H1 (cell line): ENCODE measurements around the gene CUX1. TPM values are rescaled to one million over a fixed set of nuclear protein-coding genes. Genes with fewer than 3 reads are reported as not detected.

Experiments used
- CTCF ChIA-PET: fragments of 300-600 bp; sonication (Branson Sonifier 250); formaldehyde crosslinking; loops from one replicate; lab custom pipeline; 2021; ENCODE audit not compliant: partially characterized antibody; lab: Charles Lee
- POLR2A ChIA-PET: fragments of 300-600 bp; sonication (Branson Sonifier 250); formaldehyde crosslinking; loops from one replicate; lab custom pipeline; 2021; ENCODE audit warnings: inconsistent platforms; ENCODE audit not compliant: partially characterized antibody; lab: Charles Lee
- DNase-seq, 2 experiments: peaks; one replicate each; pipeline versions ENCODE4 v3.0.0 to v3.0.0-alpha.2; 2010 to 2022; ENCODE audit warnings: low spot score in 2 of 2, low read depth in 1 of 2, mixed read lengths in 1 of 2
- FAIRE-seq: peaks from 2 replicates; lab custom pipeline; 2011; peaks lifted over from hg19 to GRCh38; lab: Jason Lieb, UNC
- H2AFZ ChIP-seq: 2 replicates; pipeline ENCODE4 v1.8.1; 2012; ENCODE audit warnings: low read length, inconsistent platforms
- H2AK5ac ChIP-seq: 2 replicates; pipeline ENCODE4 v1.6.1; 2013; ENCODE audit warnings: low read depth, low read length
- H2BK120ac ChIP-seq: replicated peaks from 2 replicates; pipeline ENCODE3; 2013; ENCODE audit warnings: low read depth, low read length, inconsistent platforms
- H2BK12ac ChIP-seq: 2 replicates; pipeline ENCODE4 v1.6.1; 2013; ENCODE audit warnings: low read depth, low read length
- H2BK15ac ChIP-seq: 2 replicates; pipeline ENCODE4 v1.6.1; 2013; ENCODE audit warnings: low read length
- H2BK20ac ChIP-seq: 2 replicates; pipeline ENCODE4 v1.6.1; 2013; ENCODE audit warnings: low read length
- H2BK5ac ChIP-seq: 2 replicates; pipeline ENCODE4 v1.6.1; 2013; ENCODE audit warnings: low read depth, low read length
- H3K14ac ChIP-seq: 2 replicates; pipeline ENCODE4 v1.6.1; 2013; ENCODE audit warnings: inconsistent platforms; ENCODE audit not compliant: insufficient read length
- H3K18ac ChIP-seq: 2 replicates; pipeline ENCODE4 v1.6.1; 2013; ENCODE audit warnings: low read length; ENCODE audit errors: extremely low read depth
- H3K23ac ChIP-seq: 2 replicates; pipeline ENCODE4 v1.6.1; 2013; ENCODE audit warnings: inconsistent platforms; ENCODE audit not compliant: insufficient read length
- H3K23me2 ChIP-seq: 2 replicates; pipeline ENCODE4 v1.6.1; 2013; ENCODE audit warnings: low read depth, low read length
- H3K27ac ChIP-seq: 2 replicates; pipeline ENCODE4 v1.6.1; 2011; ENCODE audit warnings: low read depth, low read length, inconsistent platforms
- H3K27me3 ChIP-seq, 4 experiments: replicated peaks in 1 of 4; 1 replicate in 1 of 4; 2 replicates in 3 of 4; pipeline versions ENCODE4 v1.6.1 to v1.8.1; 2011 to 2013; ENCODE audit warnings: low read length in 3 of 4, mild to moderate bottlenecking in 3 of 4, inconsistent platforms in 2 of 4, mixed read lengths in 2 of 4, moderate library complexity in 1 of 4; ENCODE audit not compliant: control insufficient read depth in 3 of 4, insufficient read depth in 3 of 4; ENCODE audit errors: extremely low read depth in 1 of 4
- H3K36me3 ChIP-seq, 4 experiments: 2 replicates each; pipeline versions ENCODE4 v1.6.1 to v1.8.1; 2011 to 2013; ENCODE audit warnings: mild to moderate bottlenecking in 4 of 4, low read length in 3 of 4, moderate library complexity in 2 of 4, control low read depth in 1 of 4, inconsistent platforms in 1 of 4; ENCODE audit not compliant: insufficient read depth in 4 of 4, control insufficient read depth in 2 of 4
- H3K4ac ChIP-seq: replicated peaks from 2 replicates; pipeline ENCODE3; 2013; ENCODE audit warnings: low read length, low read depth, mixed read lengths, inconsistent platforms; ENCODE audit not compliant: insufficient read length
- H3K4me1 ChIP-seq, 4 experiments: replicated peaks in 1 of 4; 1 replicate in 1 of 4; 2 replicates in 3 of 4; pipeline versions ENCODE4 v1.6.1 to v1.8.1; 2011 to 2013; ENCODE audit warnings: low read length in 3 of 4, inconsistent platforms in 2 of 4, mixed read lengths in 1 of 4; ENCODE audit not compliant: insufficient read depth in 4 of 4, control insufficient read depth in 3 of 4
- H3K4me2 ChIP-seq, 2 experiments: 2 replicates each; pipeline versions ENCODE4 v1.6.1 to v1.8.1; 2011 to 2013; ENCODE audit warnings: low read depth in 2 of 2, low read length in 2 of 2, control low read depth in 1 of 2, inconsistent platforms in 1 of 2, mild to moderate bottlenecking in 1 of 2; ENCODE audit not compliant: insufficient read depth in 1 of 2
- H3K4me3 ChIP-seq, 4 experiments: fragments of 200-600, 300-600 bp in 1 of 4; sonication (generic), shearing (Covaris generic), sonication (Bioruptor Twin) in 1 of 4; 2 replicates each; pipeline versions ENCODE4 v1.5.1 to v1.8.1; 2011 to 2016; ENCODE audit warnings: low read length in 4 of 4, low read depth in 3 of 4, control low read depth in 2 of 4, inconsistent platforms in 2 of 4, mild to moderate bottlenecking in 2 of 4, mixed read lengths in 1 of 4, moderate library complexity in 1 of 4; ENCODE audit not compliant: insufficient read depth in 2 of 4; ENCODE audit errors: extremely low read depth in 1 of 4
- H3K56ac ChIP-seq: replicated peaks from 2 replicates; pipeline ENCODE3; 2013; ENCODE audit warnings: low read depth, mild to moderate bottlenecking, mixed read lengths, low read length, inconsistent platforms; ENCODE audit not compliant: insufficient read length
- H3K79me1 ChIP-seq: 2 replicates; pipeline ENCODE4 v1.6.1; 2013; ENCODE audit warnings: low read depth, low read length, control low read depth
- H3K79me2 ChIP-seq, 2 experiments: 2 replicates each; pipeline versions ENCODE4 v1.6.1 to v1.8.1; 2012 to 2013; ENCODE audit warnings: low read length in 2 of 2, mild to moderate bottlenecking in 2 of 2, inconsistent platforms in 1 of 2; ENCODE audit not compliant: insufficient read depth in 2 of 2, control insufficient read depth in 1 of 2
- H3K9ac ChIP-seq, 4 experiments: replicated peaks in 1 of 4; 1 replicate in 1 of 4; 2 replicates in 3 of 4; pipeline versions ENCODE4 v1.6.1 to v1.8.1; 2011 to 2013; ENCODE audit warnings: low read depth in 3 of 4, low read length in 3 of 4, control low read depth in 2 of 4, mild to moderate bottlenecking in 2 of 4, moderate library complexity in 2 of 4, inconsistent platforms in 1 of 4; ENCODE audit errors: extremely low read depth in 1 of 4
- H3K9me3 ChIP-seq, 2 experiments: 2 replicates each; pipeline versions ENCODE4 v1.6.1 to v1.8.1; 2012 to 2013; ENCODE audit warnings: mild to moderate bottlenecking in 2 of 2, moderate library complexity in 2 of 2, control low read depth in 1 of 2, inconsistent platforms in 1 of 2, low read depth in 1 of 2, low read length in 1 of 2, mixed read lengths in 1 of 2; ENCODE audit not compliant: insufficient read depth in 2 of 2
- H4K20me1 ChIP-seq, 2 experiments: replicated peaks in 1 of 2; 2 replicates each; pipeline versions ENCODE3 to v1.8.1; 2011 to 2013; ENCODE audit warnings: inconsistent platforms in 2 of 2, low read length in 2 of 2, mild to moderate bottlenecking in 1 of 2; ENCODE audit not compliant: insufficient read depth in 2 of 2, control insufficient read depth in 1 of 2
- H4K5ac ChIP-seq: 2 replicates; pipeline ENCODE4 v1.6.1; 2013; ENCODE audit warnings: low read length, low read depth, mixed read lengths, inconsistent platforms; ENCODE audit not compliant: insufficient read length
- H4K8ac ChIP-seq: 2 replicates; pipeline ENCODE4 v1.8.0; 2013; ENCODE audit warnings: mild to moderate bottlenecking, moderate library complexity, low read length, inconsistent platforms; ENCODE audit not compliant: insufficient read depth; ENCODE audit errors: extremely low read depth
- H4K91ac ChIP-seq: replicated peaks from 2 replicates; pipeline ENCODE3; 2013; ENCODE audit warnings: low read length, mixed read lengths, inconsistent platforms; ENCODE audit not compliant: insufficient read length
- WGBS, 2 experiments: shearing (Covaris generic) in 1 of 2; methylation state at CpG; one replicate each; pipeline versions ENCODE4 v1.1.6 to v1.1.7; 2013 to 2015; ENCODE audit warnings: low lambda C conversion rate in 2 of 2, mixed read lengths in 2 of 2, inconsistent platforms in 1 of 2, low coverage in 1 of 2, missing lambda C conversion rate in 1 of 2; ENCODE audit not compliant: insufficient replicate concordance in 2 of 2, insufficient coverage in 1 of 2, insufficient read length in 1 of 2; ENCODE audit errors: extremely low coverage in 1 of 2, missing lambda C conversion rate in 1 of 2; 5-methylcytosine and 5-hydroxymethylcytosine counted together
- polyA plus RNA-seq, 7 experiments: library from polyadenylated mRNA; depleted of rRNA in 3 of 7; stranded (reverse) in 5 of 7; unstranded in 2 of 7; fragments of >200 nt in 5 of 7; fragments of 200-250 nt in 2 of 7; gene quantifications; 1 replicate in 5 of 7; 2 replicates in 1 of 7; 4 replicates in 1 of 7; pipeline versions ENCODE4 v1.2.1 to v1.2.3, GENCODE V29; 2011 to 2013; ENCODE audit warnings: missing spikeins in 2 of 7, mixed read lengths in 2 of 7
- total RNA-seq: library from RNA; stranded (reverse); fragmentation: NEBNext Ultra II Directional; extraction: Animal tissue kit (Norgen Biotek cat#: 25700); gene quantifications from 2 replicates; pipeline ENCODE4 v1.2.1, GENCODE V29; 2021

The CUX1 gene
- total and polyA plus RNA-seq, 2 of the 8 experiments (the other 6 are each of a cell fraction or from before 2014, with no cell fraction given), result 21.6 to 65.9 TPM

DNA sequence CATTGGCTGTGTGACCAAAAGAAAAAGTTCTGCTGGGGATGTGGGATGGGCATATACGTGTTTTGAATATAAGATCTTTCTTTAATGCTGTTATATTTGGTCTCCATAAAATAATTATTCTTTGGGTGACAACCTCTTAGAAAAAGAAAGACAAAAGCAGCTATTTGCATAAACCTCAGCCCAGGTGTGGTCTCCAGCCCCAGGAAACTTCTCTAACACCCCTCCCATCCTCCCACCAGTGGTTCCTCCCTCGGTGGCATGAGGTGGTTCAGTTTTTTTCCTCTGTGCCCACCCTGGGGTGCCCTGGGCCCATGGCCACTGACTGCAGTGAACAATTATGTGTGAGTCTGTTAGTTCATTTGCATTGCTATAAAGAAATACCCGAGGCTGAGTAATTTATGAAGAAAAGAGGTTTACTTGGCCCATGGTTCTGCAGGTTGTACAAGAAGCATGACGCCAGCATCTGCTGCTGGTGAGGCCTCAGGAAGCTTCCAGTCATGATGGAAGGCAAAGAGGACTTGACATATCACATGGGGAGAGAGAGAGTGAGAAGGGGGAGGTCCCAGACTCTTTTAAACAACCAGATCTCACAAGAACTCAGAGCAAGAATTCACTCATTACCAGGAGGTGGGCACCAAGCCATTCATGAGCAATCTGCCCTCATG is 165.9 kb downstream of the CUX1 start:
- no peak overlapping the region for H3K4me2 ChIP-seq
- no peak overlapping the region for H2BK120ac ChIP-seq
- H3K23me2 ChIP-seq, result no peaks in the 10 kb centered on the region
- no peak overlapping the region for H3K23ac ChIP-seq
- no peak overlapping the region for H3K4me3 ChIP-seq
- peaks cover 13% of the 10 kb centered on the region for H3K79me1 ChIP-seq
- no peak overlapping the region for H3K9ac ChIP-seq
- H2BK20ac ChIP-seq, result no peak overlapping the region
- no peaks in the 10 kb centered on the region; a peak in 1 of 8 replicates for H3K36me3 ChIP-seq
- peaks cover 8 to 22% (median 15%) of the 10 kb centered on the region in 4 experiments for H3K4me1 ChIP-seq
- H3K4ac ChIP-seq, result no peak overlapping the region
- peaks cover 0 to 54% of the 10 kb centered on the region in 2 experiments; a peak in 2 of 4 replicates for H3K79me2 ChIP-seq
- no peak overlapping the region for H2AK5ac ChIP-seq
- no peak overlapping the region for H3K56ac ChIP-seq
- no peak overlapping the region for H4K5ac ChIP-seq
- H3K18ac ChIP-seq, result no peak overlapping the region
- H2BK15ac ChIP-seq, result no peak overlapping the region
- H2AFZ ChIP-seq, result no peak overlapping the region
- no peak overlapping the region for H2BK5ac ChIP-seq
- no peak for DNase-seq
- peaks cover 10 to 13% of the 10 kb centered on the region in 2 experiments for H4K20me1 ChIP-seq
- 96% methylated on average over 4 of the region's 4 CpGs; no CpG with 5 or more reads in 1 of the 2 experiments for WGBS, 2 experiments
- H3K14ac ChIP-seq, result no peak overlapping the region
- ChIA-PET POLR2A (no interaction called here), CTCF (no interaction called here)
- H3K9me3 ChIP-seq, result 0 out of 4 replicates have a peak, but pooled peaks cover 0 to 4% of the 10 kb centered on the region in 2 experiments
- no peak overlapping the region for H2BK12ac ChIP-seq
- H3K27me3 ChIP-seq, result no peaks in the 10 kb centered on the region
- H4K8ac ChIP-seq, result no peak overlapping the region
- H3K27ac ChIP-seq, result no peak overlapping the region
- H4K91ac ChIP-seq, result no peak overlapping the region
- FAIRE-seq, result no peak
